Body of pancreas (tissue), 4 donors: Measurements from ENCODE around the gene ATP6V1B1.

ENCODE experiments used
- POLR2A ChIP-seq, 3 donors: fragments of 450-650 bp; IDR thresholded peaks; one replicate each; pipeline ENCODE4 v1.6.1; 2016; ENCODE audit warnings: antibody characterized with exemption in 3 of 3, mild to moderate bottlenecking in 2 of 3
- TF ChIP-seq, protein P1 (sequence below), 7 experiments: fragments of 450-650 bp in 4 of 7; fragments of 200-600 bp in 3 of 7; sonication (generic) in 3 of 7; IDR thresholded peaks; one replicate each; pipeline ENCODE4 v1.5.1; 2016 to 2019; ENCODE audit warnings: antibody characterized with exemption in 7 of 7

DNA sequence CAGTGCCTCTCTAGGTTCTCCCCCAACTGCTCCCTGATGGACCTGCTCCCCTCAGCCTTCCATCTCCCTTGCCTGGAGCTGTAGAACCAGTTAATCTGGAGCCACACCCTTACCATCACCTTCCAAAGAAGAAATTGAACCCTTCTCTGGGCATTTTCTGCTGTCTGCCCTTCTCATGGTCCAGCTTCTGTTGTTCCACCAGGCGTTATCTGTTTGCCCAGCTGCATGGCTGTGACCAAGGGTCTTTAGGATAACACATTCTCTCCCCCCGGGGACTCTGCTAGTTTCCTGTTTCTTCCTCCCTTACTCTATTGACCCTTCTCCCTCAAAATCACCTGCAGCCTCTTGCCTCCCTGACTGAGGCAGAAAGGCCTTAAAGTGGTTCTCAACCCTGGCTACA lies 39.5 kb downstream of the ATP6V1B1 start:
- TF ChIP-seq POLR2A (IDR thresholded peaks at IDR 0.05) = no peak
- TF ChIP-seq, protein P1, sequence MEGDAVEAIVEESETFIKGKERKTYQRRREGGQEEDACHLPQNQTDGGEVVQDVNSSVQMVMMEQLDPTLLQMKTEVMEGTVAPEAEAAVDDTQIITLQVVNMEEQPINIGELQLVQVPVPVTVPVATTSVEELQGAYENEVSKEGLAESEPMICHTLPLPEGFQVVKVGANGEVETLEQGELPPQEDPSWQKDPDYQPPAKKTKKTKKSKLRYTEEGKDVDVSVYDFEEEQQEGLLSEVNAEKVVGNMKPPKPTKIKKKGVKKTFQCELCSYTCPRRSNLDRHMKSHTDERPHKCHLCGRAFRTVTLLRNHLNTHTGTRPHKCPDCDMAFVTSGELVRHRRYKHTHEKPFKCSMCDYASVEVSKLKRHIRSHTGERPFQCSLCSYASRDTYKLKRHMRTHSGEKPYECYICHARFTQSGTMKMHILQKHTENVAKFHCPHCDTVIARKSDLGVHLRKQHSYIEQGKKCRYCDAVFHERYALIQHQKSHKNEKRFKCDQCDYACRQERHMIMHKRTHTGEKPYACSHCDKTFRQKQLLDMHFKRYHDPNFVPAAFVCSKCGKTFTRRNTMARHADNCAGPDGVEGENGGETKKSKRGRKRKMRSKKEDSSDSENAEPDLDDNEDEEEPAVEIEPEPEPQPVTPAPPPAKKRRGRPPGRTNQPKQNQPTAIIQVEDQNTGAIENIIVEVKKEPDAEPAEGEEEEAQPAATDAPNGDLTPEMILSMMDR (IDR thresholded peaks at IDR 0.05) = no peak
